GM12874 (cell line): ENCODE data around the gene RFT1.

Source experiments
- TF ChIP-seq, protein P1 (sequence below): IDR thresholded peaks from 2 replicates; pipeline ENCODE4 v1.5.1; 2011; ENCODE audit warnings: low read depth, mild to moderate bottlenecking, control low read depth, low read length, moderate library complexity; ENCODE audit not compliant: insufficient read depth

Gene RFT1

DNA sequence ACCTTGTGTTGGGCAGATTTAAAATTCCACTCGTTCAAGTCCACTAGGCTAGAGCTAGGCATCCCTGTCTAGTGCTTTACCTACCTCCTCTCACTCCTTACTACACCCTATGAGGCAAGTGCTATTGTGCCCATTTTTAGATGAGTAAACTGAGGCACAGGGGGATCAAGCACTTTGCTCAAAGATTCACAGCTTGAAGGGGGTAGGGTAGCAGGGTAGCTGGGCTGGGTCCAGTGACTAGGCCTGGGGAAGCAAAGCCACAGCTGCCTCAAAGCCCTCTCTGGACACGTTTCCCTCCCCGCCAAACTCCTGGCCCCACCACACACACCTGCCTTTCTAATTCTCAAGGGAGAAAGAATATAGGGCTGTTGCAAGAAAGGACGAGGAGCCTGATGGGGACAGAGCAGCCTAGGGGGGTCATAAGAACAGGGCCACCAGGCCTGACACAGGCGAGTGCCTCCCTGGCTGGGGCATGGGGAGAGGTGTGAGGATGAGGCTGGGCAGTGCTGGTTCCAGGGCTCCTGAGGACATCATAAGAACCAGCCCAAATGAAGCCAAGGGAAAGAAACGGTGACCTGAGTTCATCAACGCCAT is 49.5 kb downstream of the RFT1 start:
- TF ChIP-seq, protein P1, sequence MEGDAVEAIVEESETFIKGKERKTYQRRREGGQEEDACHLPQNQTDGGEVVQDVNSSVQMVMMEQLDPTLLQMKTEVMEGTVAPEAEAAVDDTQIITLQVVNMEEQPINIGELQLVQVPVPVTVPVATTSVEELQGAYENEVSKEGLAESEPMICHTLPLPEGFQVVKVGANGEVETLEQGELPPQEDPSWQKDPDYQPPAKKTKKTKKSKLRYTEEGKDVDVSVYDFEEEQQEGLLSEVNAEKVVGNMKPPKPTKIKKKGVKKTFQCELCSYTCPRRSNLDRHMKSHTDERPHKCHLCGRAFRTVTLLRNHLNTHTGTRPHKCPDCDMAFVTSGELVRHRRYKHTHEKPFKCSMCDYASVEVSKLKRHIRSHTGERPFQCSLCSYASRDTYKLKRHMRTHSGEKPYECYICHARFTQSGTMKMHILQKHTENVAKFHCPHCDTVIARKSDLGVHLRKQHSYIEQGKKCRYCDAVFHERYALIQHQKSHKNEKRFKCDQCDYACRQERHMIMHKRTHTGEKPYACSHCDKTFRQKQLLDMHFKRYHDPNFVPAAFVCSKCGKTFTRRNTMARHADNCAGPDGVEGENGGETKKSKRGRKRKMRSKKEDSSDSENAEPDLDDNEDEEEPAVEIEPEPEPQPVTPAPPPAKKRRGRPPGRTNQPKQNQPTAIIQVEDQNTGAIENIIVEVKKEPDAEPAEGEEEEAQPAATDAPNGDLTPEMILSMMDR = no peak

DNA sequence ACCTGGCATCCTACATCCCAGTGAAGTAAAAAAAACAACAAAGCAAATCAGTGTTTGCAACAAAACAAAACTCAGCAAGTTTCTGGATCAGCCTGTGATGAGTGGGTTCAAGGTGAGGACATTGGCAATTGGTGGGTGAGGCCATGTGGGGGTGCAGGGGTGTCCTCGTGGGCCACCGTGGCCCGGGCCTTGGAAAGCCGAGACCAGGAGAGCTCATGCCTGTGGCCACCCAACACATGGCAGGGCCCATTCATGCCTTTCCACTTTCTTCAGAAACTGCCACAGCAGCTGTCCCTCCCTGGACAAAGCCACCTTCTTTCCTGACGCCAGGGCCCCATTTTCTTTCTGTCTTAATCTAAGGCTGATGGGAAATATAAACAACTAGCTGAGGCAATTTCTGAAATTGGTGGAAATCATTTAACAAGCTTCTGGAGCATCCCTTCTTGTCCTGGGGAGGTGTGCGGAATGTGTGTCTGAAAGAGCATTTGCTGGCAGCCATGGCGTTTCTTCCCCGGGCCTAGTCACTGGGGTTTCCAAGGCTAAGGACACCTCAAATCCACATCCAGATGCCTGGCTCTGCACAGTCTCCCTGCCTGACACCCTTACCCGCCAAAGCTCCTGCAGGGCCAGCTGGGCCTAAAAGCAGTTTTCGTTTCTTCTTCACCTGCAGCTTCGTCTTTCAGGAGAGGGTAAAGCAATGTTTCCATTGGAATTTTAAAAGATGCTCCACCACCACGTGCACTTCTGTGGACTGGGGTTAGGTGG is 50.3 kb downstream of the RFT1 start:
- TF ChIP-seq, protein P1 = no peak

DNA sequence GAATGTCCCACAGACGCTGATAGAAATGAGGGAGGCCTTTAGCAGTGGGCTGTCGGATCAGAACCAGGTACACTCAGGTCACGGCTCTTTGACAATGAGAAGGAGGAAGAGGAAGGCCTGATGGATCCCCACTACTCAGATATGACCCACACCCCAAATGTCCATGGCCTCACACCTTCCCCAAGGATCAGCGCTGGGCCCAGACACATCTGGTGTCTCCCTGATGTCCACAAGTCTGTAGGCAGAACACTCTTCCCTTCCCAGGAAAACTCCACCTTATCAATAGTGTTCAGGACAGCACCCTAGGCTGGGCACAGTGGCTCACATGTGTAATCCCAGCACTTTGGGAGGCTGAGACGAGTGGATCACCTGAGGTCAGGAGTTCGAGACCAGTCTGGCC is 51.1 kb downstream of the RFT1 start:
- TF ChIP-seq, protein P1 = no peak

GRCh38 chr3:53078656-53079055 is 51.6 kb downstream of the RFT1 start:
- TF ChIP-seq, protein P1 = no peak

DNA sequence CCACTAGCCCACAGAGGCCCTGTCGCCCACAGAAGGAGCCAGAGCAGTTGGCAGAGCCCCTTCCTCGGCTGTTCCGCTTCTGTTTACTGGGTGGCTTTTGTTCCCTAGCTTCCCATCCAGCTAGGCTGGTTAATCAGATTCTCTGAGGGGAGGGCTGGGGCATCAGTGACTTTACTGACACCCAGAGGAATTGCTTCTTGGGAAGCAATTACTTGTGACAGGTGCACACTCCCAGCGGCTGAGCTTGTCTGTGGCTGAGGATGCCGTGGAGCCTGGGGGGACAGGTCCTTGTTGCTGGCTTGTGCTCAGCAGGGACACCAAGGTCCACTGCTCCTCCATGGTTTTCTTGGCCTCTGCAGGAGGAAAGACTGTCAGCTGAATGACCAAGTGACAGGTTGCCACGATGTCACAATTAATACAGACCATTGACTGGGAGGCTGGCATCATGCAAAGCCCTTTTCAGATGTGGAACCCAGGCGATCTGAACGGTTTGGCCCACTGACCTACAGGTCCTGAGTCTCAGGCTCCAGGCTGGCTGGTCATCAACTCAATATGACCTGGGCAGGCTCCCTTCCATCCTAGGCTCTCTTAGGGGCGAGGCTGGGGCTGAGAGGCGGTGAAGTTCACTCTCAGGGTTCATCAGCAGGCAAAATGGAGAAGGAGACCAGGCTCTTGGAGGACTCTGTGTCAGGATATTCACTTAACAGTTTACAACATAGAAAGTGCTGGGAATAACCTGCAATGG is 52.6 kb downstream of the RFT1 start:
- TF ChIP-seq, protein P1 = no peak

DNA sequence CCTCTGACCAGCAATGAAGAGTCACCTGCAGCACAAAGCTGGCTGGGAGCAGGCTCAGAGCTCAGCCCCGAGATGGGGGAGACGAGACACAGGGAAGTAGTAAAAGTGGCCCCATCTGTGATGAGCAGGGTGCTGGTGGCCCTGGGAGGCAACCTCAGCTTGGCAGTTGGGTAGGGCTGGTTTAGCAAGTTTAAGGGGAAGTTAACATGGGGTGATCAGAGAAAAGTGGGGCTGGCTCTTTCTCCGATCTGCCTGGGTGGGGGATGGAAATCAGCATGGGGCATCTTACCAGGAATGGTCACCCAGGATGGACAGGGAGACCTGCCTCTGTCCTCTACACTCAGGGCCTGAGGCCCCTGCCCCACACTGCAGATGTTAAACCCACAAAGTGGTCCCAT is 54.5 kb downstream of the RFT1 start:
- TF ChIP-seq, protein P1 = no peak
